ENCODE data around the gene SYNGR3.

DNA sequence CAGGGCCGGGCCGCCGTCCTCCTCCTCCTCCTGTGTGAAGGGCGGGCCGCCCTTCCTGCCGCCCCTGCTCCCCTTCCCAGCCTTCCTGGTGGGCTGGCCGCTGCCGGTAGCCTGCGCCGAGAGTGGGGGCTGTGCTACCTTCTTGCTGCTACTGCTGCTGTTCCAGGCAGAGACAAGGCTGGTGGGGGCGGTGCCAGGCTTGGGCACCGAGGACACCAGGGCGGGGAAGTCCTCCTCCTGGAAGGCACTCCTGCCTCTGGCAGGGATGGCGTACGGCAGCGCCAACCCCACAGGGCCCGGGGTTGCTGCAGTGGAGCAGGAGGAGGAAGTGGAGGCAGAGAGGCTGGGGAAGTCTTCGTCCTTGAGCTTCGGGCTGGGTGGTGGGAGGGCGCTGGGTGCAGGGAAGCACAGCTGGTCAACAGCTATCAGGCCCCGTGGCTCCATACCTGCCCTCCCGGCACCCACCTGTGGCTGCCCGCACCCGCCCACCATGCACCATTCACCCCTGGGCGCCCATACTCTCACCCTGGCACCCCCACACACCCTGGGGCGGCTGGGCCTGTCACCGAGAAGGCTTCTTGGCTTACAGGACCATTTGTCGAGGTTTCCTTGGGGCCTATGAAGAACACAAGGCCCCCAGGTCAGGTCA lies 10.2 kb downstream of the SYNGR3 start:
- TF ChIP-seq, protein P1, sequence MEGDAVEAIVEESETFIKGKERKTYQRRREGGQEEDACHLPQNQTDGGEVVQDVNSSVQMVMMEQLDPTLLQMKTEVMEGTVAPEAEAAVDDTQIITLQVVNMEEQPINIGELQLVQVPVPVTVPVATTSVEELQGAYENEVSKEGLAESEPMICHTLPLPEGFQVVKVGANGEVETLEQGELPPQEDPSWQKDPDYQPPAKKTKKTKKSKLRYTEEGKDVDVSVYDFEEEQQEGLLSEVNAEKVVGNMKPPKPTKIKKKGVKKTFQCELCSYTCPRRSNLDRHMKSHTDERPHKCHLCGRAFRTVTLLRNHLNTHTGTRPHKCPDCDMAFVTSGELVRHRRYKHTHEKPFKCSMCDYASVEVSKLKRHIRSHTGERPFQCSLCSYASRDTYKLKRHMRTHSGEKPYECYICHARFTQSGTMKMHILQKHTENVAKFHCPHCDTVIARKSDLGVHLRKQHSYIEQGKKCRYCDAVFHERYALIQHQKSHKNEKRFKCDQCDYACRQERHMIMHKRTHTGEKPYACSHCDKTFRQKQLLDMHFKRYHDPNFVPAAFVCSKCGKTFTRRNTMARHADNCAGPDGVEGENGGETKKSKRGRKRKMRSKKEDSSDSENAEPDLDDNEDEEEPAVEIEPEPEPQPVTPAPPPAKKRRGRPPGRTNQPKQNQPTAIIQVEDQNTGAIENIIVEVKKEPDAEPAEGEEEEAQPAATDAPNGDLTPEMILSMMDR (IDR thresholded peaks at IDR 0.05; ENCODE audit: insufficient read depth, low read depth, low read length), result no peak
- no peak for TF ChIP-seq EZH2 (IDR thresholded peaks at IDR 0.05; ENCODE audit: insufficient read depth, low read length)
